Endothelial cell of umbilical vein (primary cell): ENCODE data around the gene APPL2. TPM values are rescaled to one million over a fixed set of nuclear protein-coding genes. Genes with fewer than 3 reads are reported as not detected.

Experiments used
- BruUV-seq: library from RNA; stranded (reverse); fragments of 400-500 nt; replicated peaks from 2 replicates; lab custom pipeline; 2021; lab: Mats Ljungman, UMichigan
- CTCF ChIA-PET: fragments of 300-600, 350-600 bp; sonication (Branson Sonifier 250); formaldehyde crosslinking; loops from one replicate; lab custom pipeline; 2021; ENCODE audit warnings: antibody characterized with exemption, inconsistent platforms; lab: Charles Lee
- POLR2A ChIA-PET: fragments of 300-600, 350-600 bp; sonication (Branson Sonifier 250); formaldehyde crosslinking; loops from one replicate; lab custom pipeline; 2021; ENCODE audit warnings: antibody characterized with exemption, inconsistent platforms; lab: Charles Lee
- DNase-seq: peaks from one replicate; pipeline ENCODE4 v3.0.0-alpha.2; 2011; ENCODE audit warnings: low read depth, low spot score
- FAIRE-seq: peaks from 2 replicates; lab custom pipeline; 2011; peaks lifted over from hg19 to GRCh38; lab: Jason Lieb, UNC
- H2AFZ ChIP-seq: 2 replicates; pipeline ENCODE4 v1.6.0; 2012; ENCODE audit warnings: low read depth, low read length, control low read depth, inconsistent platforms
- H3K27ac ChIP-seq: 2 replicates; pipeline ENCODE4 v1.5.1; 2011; ENCODE audit warnings: low read depth, mild to moderate bottlenecking, control low read depth, low read length, moderate library complexity; ENCODE audit not compliant: insufficient read depth
- H3K27me3 ChIP-seq, 2 experiments: 2 replicates each; pipeline versions ENCODE4 v1.6.0 to v1.6.1; 2011; ENCODE audit warnings: low read length in 2 of 2, mixed read lengths in 1 of 2; ENCODE audit not compliant: control insufficient read depth in 2 of 2, insufficient read depth in 2 of 2
- H3K36me3 ChIP-seq, 2 experiments: 2 replicates in 1 of 2; 3 replicates in 1 of 2; pipeline ENCODE4 v1.5.1; 2011; ENCODE audit warnings: low read length in 2 of 2, mild to moderate bottlenecking in 1 of 2, moderate library complexity in 1 of 2; ENCODE audit not compliant: control insufficient read depth in 2 of 2, insufficient read depth in 2 of 2; ENCODE audit errors: extremely low read depth in 1 of 2
- H3K4me1 ChIP-seq: 3 replicates; pipeline ENCODE4 v1.5.1; 2011; ENCODE audit warnings: mild to moderate bottlenecking, low read length; ENCODE audit not compliant: control insufficient read depth, insufficient read depth; ENCODE audit errors: extremely low read depth
- H3K4me2 ChIP-seq: 2 replicates; pipeline ENCODE4 v1.6.1; 2011; ENCODE audit warnings: low read length, control low read depth, mixed read lengths; ENCODE audit not compliant: insufficient read depth
- H3K4me3 ChIP-seq, 3 experiments: fragments of 200-600 bp in 1 of 3; sonication (generic), shearing (Covaris generic) in 1 of 3; replicated peaks in 1 of 3; 2 replicates each; pipeline ENCODE4 v1.5.1; 2011 to 2016; ENCODE audit warnings: control low read depth in 3 of 3, low read length in 3 of 3, mild to moderate bottlenecking in 2 of 3, inconsistent platforms in 1 of 3, low read depth in 1 of 3, moderate library complexity in 1 of 3; ENCODE audit not compliant: insufficient read depth in 1 of 3
- H3K79me2 ChIP-seq: 2 replicates; pipeline ENCODE4 v1.6.0; 2012; ENCODE audit warnings: low read length, inconsistent platforms; ENCODE audit not compliant: control insufficient read depth, insufficient read depth
- H3K9ac ChIP-seq: replicated peaks from 2 replicates; pipeline ENCODE3; 2011; ENCODE audit warnings: low read length, control low read depth; ENCODE audit not compliant: insufficient read depth; ENCODE audit errors: extremely low read depth
- H3K9me1 ChIP-seq: replicated peaks from 3 replicates; pipeline ENCODE4 v1.6.0; 2011; ENCODE audit warnings: mild to moderate bottlenecking, low read length; ENCODE audit not compliant: control insufficient read depth, insufficient read depth; ENCODE audit errors: extremely low read depth
- H3K9me3 ChIP-seq: replicated peaks from 2 replicates; pipeline ENCODE4 v1.5.1; 2012; ENCODE audit warnings: low read length, inconsistent platforms; ENCODE audit not compliant: control insufficient read depth, insufficient read depth
- H4K20me1 ChIP-seq: replicated peaks from 2 replicates; pipeline ENCODE3; 2011; ENCODE audit warnings: mild to moderate bottlenecking, low read length; ENCODE audit not compliant: control insufficient read depth, insufficient read depth; ENCODE audit errors: extremely low read depth
- CTCF ChIP-seq, 2 donors: IDR thresholded peaks; 1 replicate in 1 of 2; 2 replicates in 1 of 2; pipeline ENCODE4 v1.5.1; 2011; ENCODE audit warnings: low read length in 2 of 2, mild to moderate bottlenecking in 2 of 2, moderate library complexity in 2 of 2, control low read depth in 1 of 2, inconsistent platforms in 1 of 2, low read depth in 1 of 2; ENCODE audit not compliant: insufficient read depth in 1 of 2; ENCODE audit errors: extremely low read depth in 1 of 2
- EZH2 ChIP-seq: IDR thresholded peaks from 2 replicates; pipeline ENCODE4 v1.6.1; 2012; ENCODE audit warnings: borderline replicate concordance, low read depth, mild to moderate bottlenecking, moderate library complexity, low read length, inconsistent platforms; ENCODE audit not compliant: severe bottlenecking
- FOS ChIP-seq: IDR thresholded peaks from 2 replicates; pipeline ENCODE4 v1.6.1; 2011; ENCODE audit warnings: mild to moderate bottlenecking, low read length, moderate library complexity, borderline replicate concordance; ENCODE audit not compliant: insufficient read depth
- GATA2 ChIP-seq: IDR thresholded peaks from 2 replicates; pipeline ENCODE4 v1.7.0; 2011; ENCODE audit warnings: low read depth, mild to moderate bottlenecking, moderate library complexity, mixed read lengths, low read length; ENCODE audit not compliant: insufficient read length, insufficient read depth
- JUN ChIP-seq: IDR thresholded peaks from 2 replicates; pipeline ENCODE4 v1.6.1; 2011; ENCODE audit warnings: borderline replicate concordance, low read depth; ENCODE audit not compliant: insufficient read length, insufficient read depth
- MAX ChIP-seq: IDR thresholded peaks from 2 replicates; pipeline ENCODE4 v1.6.1; 2011; ENCODE audit not compliant: insufficient read depth, insufficient read length
- MYC ChIP-seq: IDR thresholded peaks from one replicate; pipeline ENCODE4 v1.6.1; 2011; ENCODE audit warnings: mild to moderate bottlenecking, low read depth, low read length
- POLR2A ChIP-seq: IDR thresholded peaks from 2 replicates; pipeline ENCODE4 v1.6.1; 2012; ENCODE audit warnings: low read depth, mild to moderate bottlenecking, control low read depth, low read length
- POLR2AphosphoS5 ChIP-seq: IDR thresholded peaks from 2 replicates; pipeline ENCODE4 v1.6.1; 2012; ENCODE audit warnings: low read depth, mild to moderate bottlenecking, control low read depth, low read length, moderate library complexity; ENCODE audit not compliant: insufficient read depth
- dilution Hi-C: fragments of 300-500 bp; cut with MboI; formaldehyde crosslinking; loops from one replicate; pipeline ENCODE4 v1.15.0; 2019; ENCODE audit warnings: low sequenced_read_pairs; ENCODE audit not compliant: extremely low pct_ligation_motif_present
- intact Hi-C: fragments of 100-400 bp; cut with micrococcal nuclease; formaldehyde crosslinking; loops from one replicate; pipeline ENCODE4 v1.10.0; 2022
- polyA plus RNA-seq, 4 experiments: library from polyadenylated mRNA; depleted of rRNA in 3 of 4; stranded (reverse) in 3 of 4; unstranded in 1 of 4; fragments of >200 nt; gene quantifications; 2 replicates each; pipeline versions ENCODE4 v1.2.1 to v1.2.3, GENCODE V29; 2011 to 2012; ENCODE audit warnings: missing spikeins in 1 of 4
- total RNA-seq: library from RNA; stranded (reverse); gene quantifications from 2 replicates; pipeline ENCODE4 v1.2.3, GENCODE V29; 2021

APPL2 gene
- total and polyA plus RNA-seq, 2 donors (not counting 3 experiments of a cell fraction or from before 2014, with no cell fraction given): 8.1 to 21.4 TPM

GRCh38 chr12:105219261-105220028, 16.5 kb downstream of the APPL2 start:
- FAIRE-seq (no peak), DNase-seq (no peak)
- no TSS peak for BruUV-seq
- H3K27me3 ChIP-seq: no peaks in the 10 kb centered on the region
- no peak for TF ChIP-seq FOS
- no peak for TF ChIP-seq POLR2AphosphoS5
- no peak for TF ChIP-seq CTCF (IDR thresholded peaks at IDR 0.05; ENCODE audit: extremely low read depth in 1 of 2, insufficient read depth in 1 of 2, low read depth in 1 of 2, low read length in 2 of 2)
- TF ChIP-seq GATA2: no peak
- no peak for TF ChIP-seq MYC
- no peak for TF ChIP-seq EZH2
- TF ChIP-seq MAX: no peak
- no peak for TF ChIP-seq POLR2A
- TF ChIP-seq JUN: no peak
- H3K9ac ChIP-seq: no peak overlapping the region
- H2AFZ ChIP-seq: no peak overlapping the region
- CTCF ChIA-PET: interaction anchor here (1.2 kb wide), 1 partner anchor 10 kb away, joined by 6 read pairs; no protein-coding TSS in a partner anchor
- dilution Hi-C loops (no loop called here), intact Hi-C loops (no loop called here)
- no peak overlapping the region for H3K27ac ChIP-seq
- peaks cover 9% of the 10 kb centered on the region for H3K4me1 ChIP-seq
- POLR2A ChIA-PET: no interaction called here
- H4K20me1 ChIP-seq: no peaks in the 10 kb centered on the region
- H3K4me3 ChIP-seq: no peak overlapping the region
- peaks cover 6% of the 10 kb centered on the region for H3K79me2 ChIP-seq
- no peak overlapping the region for H3K4me2 ChIP-seq
- H3K9me1 ChIP-seq: no peaks in the 10 kb centered on the region
- no peaks in the 10 kb centered on the region for H3K9me3 ChIP-seq
- peaks cover 2 to 21% of the 10 kb centered on the region in 2 experiments for H3K36me3 ChIP-seq
